Neural cell (in vitro differentiated cells): ENCODE results near the gene LTB4R2.

ENCODE experiments used
- EP300 ChIP-seq: fragments of 450-650 bp; conservative IDR thresholded peaks from 2 replicates; pipeline ENCODE4 v1.6.1; 2014; ENCODE audit warnings: antibody characterized with exemption, mild to moderate bottlenecking, moderate library complexity; ENCODE audit not compliant: poor library complexity, severe bottlenecking
- EZH2 ChIP-seq: fragments of 200-600, 300-800 bp; shearing (Covaris generic), sonication (generic); IDR thresholded peaks from 2 replicates; pipeline ENCODE4 v1.6.1; 2014; ENCODE audit warnings: antibody characterized with exemption, low read length, borderline replicate concordance, mild to moderate bottlenecking; ENCODE audit not compliant: insufficient read depth, poor library complexity, severe bottlenecking
- MXI1 ChIP-seq: fragments of 450-650 bp; conservative IDR thresholded peaks from 2 replicates; pipeline ENCODE4 v1.6.1; 2014; ENCODE audit warnings: antibody characterized with exemption, mild to moderate bottlenecking; ENCODE audit not compliant: poor library complexity, severe bottlenecking
- POLR2AphosphoS5 ChIP-seq: IDR thresholded peaks from 2 replicates; pipeline ENCODE4 v1.6.1; 2012
- RAD21 ChIP-seq: fragments of 450-650 bp; conservative IDR thresholded peaks from 2 replicates; pipeline ENCODE4 v1.6.1; 2014; ENCODE audit warnings: antibody characterized with exemption, mild to moderate bottlenecking, moderate library complexity
- SMC3 ChIP-seq: fragments of 450-650 bp; conservative IDR thresholded peaks from 2 replicates; pipeline ENCODE4 v1.6.1; 2014; ENCODE audit warnings: antibody characterized with exemption, mild to moderate bottlenecking, moderate library complexity; ENCODE audit not compliant: poor library complexity
- TAF1 ChIP-seq: IDR thresholded peaks from 2 replicates; pipeline ENCODE4 v1.6.1; 2012; ENCODE audit warnings: low read depth
- TF ChIP-seq, protein P1 (sequence below): fragments of 450-650 bp; IDR thresholded peaks from 2 replicates; pipeline ENCODE4 v1.5.1; 2014; ENCODE audit warnings: antibody characterized with exemption, mild to moderate bottlenecking, moderate library complexity; ENCODE audit not compliant: poor library complexity, severe bottlenecking
- TF ChIP-seq, protein P2 (sequence below): IDR thresholded peaks from 2 replicates; pipeline ENCODE4 v1.6.1; 2012; ENCODE audit warnings: borderline replicate concordance

GRCh38 chr14:24292118-24292807 is 17.7 kb upstream of the LTB4R2 start:
- TF ChIP-seq, protein P1, sequence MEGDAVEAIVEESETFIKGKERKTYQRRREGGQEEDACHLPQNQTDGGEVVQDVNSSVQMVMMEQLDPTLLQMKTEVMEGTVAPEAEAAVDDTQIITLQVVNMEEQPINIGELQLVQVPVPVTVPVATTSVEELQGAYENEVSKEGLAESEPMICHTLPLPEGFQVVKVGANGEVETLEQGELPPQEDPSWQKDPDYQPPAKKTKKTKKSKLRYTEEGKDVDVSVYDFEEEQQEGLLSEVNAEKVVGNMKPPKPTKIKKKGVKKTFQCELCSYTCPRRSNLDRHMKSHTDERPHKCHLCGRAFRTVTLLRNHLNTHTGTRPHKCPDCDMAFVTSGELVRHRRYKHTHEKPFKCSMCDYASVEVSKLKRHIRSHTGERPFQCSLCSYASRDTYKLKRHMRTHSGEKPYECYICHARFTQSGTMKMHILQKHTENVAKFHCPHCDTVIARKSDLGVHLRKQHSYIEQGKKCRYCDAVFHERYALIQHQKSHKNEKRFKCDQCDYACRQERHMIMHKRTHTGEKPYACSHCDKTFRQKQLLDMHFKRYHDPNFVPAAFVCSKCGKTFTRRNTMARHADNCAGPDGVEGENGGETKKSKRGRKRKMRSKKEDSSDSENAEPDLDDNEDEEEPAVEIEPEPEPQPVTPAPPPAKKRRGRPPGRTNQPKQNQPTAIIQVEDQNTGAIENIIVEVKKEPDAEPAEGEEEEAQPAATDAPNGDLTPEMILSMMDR, result no peak
- TF ChIP-seq RAD21 (no peak), POLR2AphosphoS5 (no peak), TAF1 (no peak), EP300 (no peak), EZH2 (no peak), SMC3 (no peak), MXI1 (no peak)
- TF ChIP-seq, protein P2, sequence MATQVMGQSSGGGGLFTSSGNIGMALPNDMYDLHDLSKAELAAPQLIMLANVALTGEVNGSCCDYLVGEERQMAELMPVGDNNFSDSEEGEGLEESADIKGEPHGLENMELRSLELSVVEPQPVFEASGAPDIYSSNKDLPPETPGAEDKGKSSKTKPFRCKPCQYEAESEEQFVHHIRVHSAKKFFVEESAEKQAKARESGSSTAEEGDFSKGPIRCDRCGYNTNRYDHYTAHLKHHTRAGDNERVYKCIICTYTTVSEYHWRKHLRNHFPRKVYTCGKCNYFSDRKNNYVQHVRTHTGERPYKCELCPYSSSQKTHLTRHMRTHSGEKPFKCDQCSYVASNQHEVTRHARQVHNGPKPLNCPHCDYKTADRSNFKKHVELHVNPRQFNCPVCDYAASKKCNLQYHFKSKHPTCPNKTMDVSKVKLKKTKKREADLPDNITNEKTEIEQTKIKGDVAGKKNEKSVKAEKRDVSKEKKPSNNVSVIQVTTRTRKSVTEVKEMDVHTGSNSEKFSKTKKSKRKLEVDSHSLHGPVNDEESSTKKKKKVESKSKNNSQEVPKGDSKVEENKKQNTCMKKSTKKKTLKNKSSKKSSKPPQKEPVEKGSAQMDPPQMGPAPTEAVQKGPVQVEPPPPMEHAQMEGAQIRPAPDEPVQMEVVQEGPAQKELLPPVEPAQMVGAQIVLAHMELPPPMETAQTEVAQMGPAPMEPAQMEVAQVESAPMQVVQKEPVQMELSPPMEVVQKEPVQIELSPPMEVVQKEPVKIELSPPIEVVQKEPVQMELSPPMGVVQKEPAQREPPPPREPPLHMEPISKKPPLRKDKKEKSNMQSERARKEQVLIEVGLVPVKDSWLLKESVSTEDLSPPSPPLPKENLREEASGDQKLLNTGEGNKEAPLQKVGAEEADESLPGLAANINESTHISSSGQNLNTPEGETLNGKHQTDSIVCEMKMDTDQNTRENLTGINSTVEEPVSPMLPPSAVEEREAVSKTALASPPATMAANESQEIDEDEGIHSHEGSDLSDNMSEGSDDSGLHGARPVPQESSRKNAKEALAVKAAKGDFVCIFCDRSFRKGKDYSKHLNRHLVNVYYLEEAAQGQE, result no peak
